Measurements from ENCODE around the gene TPSB2.
A peak's percentile ranks its signal among the peaks of the same experiment; 100 is the strongest.
"Not testable (repeated sequence)": the region's sequence is repeated elsewhere in the genome, so short reads cannot be mapped to it uniquely, and the experiment has no call there.

The TPSB2 gene

GRCh38 chr16:1199347-1200013 is 30.5 kb downstream of the TPSB2 start:
- DNase-seq, result no peak

DNA sequence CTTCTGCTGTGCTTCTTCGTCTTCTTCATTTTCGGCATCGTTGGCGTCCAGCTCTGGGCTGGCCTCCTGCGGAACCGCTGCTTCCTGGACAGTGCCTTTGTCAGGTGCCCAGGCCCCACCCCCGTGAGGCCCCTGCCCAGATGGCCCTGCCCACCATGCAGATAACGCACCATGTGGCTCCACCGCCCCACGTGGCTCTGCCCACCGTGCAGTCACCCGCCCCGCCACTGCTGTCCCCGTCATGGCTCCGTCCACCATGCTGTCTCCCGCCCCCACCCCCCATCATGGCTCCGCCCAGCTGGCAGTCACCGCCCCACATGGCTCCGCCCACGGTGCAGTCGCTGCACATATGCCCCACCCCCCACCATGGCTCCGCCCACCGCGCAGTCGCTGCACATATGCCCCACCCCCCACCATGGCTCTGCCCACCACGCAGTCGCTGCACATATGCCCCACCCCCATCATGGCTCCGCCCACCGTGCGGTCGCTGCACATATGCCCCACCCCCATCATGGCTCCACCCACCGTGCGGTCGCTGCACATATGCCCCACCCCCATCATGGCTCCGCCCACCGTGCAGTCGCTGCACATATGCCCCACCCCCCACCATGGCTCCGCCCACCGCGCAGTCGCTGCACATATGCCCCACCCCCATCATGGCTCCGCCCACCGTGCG is 31.2 kb downstream of the TPSB2 start:
- DNase-seq, result not testable (repeated sequence)

DNA sequence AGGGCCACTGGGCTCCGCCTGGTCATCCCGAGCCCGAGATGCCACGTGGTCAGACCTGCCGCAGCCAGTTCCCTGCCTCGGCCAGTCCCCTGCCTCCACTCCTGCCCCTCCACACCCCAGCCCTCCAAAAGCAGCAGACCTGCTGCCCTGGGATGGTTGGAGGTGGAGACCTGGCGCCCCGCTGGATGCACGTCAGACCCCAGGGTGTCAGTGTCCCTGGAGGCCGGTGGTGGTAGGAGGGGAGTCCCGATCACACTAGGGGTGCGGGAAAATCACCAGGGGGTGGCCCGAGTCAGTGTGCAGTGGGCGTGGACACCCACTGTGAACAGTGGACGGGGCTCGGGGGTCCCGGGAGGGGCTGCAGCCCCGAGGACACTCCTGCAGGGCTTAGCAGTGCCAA is 31.8 kb downstream of the TPSB2 start:
- DNase-seq, result no peak

DNA sequence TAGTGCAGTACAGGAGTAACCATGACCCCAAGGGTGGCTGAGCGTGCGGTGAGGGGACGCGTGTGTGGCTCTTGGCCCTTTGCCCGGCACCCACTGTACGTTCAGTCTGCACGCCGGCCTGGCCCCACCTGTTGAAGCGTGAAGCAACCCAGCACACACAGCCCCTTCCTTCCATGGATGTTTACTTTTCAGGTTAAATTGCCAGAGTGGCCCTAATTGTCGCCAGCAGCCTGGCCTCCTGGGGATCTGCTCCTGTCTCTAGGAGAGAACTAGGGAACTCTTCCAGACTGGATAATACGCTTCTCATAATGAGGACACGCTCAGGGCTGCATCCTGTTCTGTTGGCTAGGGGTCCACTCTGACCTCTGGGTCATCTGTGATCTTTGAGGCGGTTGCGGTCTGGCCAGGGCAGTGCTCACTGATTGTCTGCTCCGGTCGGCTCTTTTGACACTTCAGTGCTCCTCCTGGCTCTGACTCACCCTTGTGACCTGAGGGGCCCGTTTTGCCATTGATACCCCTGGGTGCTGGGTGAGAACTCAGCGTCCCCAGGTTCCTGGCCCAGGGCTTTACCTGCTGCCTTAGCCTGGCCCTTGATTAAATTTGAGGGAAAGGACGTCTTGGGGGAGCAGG is 32.6 kb downstream of the TPSB2 start:
- peak; percentile 67 for DNase-seq

GRCh38 chr16:1196494-1196893 is 33.5 kb downstream of the TPSB2 start:
- no peak for DNase-seq

GRCh38 chr16:1195393-1195666 is 34.7 kb downstream of the TPSB2 start:
- no peak for DNase-seq

- no peak for DNase-seq
Observed at GRCh38 chr16:1194665-1195392, 35.2 kb downstream of the TPSB2 start.

- DNase-seq, result no peak
Observed at GRCh38 chr16:1193825-1194581, 36.0 kb downstream of the TPSB2 start.

- DNase-seq, result peak; percentile 86
Observed at GRCh38 chr16:1193143-1193824, 36.7 kb downstream of the TPSB2 start.

GRCh38 chr16:1192384-1193073 is 37.5 kb downstream of the TPSB2 start:
- DNase-seq, result no peak

GRCh38 chr16:1190789-1191188 is 39.2 kb downstream of the TPSB2 start:
- not testable (repeated sequence) for DNase-seq

DNA sequence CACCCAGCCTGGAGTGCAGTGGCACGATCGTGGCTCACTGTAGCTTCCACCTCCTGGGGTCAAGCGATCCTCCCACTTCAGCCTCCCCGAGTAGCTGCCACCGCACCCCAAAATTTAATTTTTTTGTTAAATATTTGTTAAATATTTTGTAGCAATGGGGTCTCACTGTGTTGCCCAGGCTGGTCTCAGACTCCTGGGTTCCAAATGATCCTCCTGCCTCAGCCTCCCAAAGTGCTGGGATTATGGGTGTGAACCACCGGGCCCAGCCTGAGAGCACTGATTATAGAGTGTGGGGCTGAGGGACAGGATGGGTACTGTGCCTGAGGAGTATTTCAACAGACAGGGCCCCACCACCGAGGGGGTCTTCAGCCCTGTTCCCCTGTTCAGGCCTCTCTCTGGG is 40.5 kb downstream of the TPSB2 start:
- DNase-seq, result no peak

DNA sequence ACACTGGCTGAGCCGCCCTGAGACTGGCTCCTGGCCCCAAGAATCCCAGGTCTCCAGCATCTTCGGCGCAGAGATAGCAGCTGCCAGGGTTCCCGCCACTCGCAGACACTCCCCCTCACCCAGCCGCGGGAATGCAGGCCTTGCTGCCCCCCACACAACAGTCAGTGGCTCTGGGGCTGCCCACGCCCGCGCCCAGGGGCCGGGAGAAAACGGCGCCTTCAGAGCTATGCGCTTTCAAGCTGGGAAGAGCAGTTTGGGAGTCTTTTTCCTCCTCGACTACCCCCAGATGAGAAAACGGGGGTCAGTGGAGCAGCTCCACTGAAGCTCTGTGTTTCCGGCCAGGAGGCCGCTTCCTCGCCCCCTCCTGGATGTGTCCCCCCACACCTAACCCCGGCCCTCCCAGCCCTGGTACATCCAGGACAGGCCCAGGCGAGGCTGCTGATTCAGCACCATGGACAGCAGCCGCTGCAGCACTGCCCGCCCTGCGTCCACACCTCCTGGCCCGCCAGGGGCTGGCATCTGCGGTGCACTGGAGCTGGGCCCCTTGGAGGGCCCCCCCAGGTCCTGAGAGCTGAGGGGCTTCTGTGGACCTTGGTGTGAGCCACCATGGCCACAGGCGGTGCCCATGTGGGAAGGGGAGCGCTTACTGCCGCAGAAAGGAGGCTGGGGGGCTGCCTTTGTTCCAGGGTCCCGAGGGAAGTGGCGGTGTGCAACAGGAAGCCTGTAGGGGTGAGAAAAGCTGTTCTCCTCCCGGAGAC is 41.4 kb downstream of the TPSB2 start:
- no peak for DNase-seq

- not testable (repeated sequence) for DNase-seq
Observed at GRCh38 chr16:1185460-1186207, 44.4 kb downstream of the TPSB2 start.

- DNase-seq, result no peak
Observed at GRCh38 chr16:1184980-1185379, 45.0 kb downstream of the TPSB2 start.

GRCh38 chr16:1184156-1184868 is 45.7 kb downstream of the TPSB2 start:
- DNase-seq, result no peak

DNA sequence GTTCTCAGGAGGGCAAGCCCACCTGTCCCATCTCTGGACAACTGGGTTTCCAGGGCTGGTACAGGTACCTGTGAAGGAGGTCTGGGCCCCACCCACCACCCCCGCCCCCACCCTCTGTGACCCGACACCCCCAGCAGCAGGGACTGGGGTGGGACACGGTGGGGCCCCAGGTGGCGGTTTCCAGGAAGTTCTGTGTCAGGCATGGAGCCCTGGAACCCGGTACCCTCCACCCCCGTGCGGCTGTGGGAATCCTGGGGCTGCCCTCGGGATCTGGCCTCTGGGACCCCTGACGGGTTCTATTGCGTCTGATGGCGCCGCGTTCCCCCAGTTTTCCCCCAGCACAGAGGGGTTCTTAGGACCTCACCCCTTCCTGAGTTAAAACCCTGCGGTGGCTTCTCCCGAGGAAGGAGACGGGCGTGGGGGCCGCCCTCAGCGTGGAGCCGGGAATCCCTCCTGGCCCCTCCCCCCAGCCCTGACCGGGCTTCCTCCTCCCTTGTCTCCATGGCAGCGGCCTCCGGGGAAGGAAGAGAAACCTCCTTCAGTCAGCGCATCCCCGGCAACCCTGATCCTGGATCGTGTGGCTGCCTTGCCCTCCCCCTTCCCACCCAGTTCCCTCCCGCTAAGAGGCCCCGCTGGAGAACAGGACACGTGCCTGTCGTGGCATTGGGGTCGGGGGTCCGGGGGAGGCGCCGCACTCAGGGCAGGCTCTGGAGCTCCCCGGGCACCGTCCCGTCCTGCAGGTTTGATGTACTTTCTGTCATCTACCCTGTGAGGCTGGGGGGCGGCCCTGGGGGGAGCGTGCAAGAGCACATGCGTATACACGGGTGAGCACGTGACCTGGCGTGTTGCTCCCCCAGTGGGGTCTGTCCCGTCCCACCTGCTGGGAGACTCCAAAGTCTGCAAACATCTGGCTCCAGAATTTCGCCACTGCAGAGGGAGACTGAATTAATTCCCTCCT is 46.8 kb downstream of the TPSB2 start:
- peak; percentile 31 for DNase-seq

GRCh38 chr16:1182316-1182671 is 47.7 kb downstream of the TPSB2 start:
- DNase-seq, result no peak

Data from NCI-H1417 treated with DMSO at 0.1 percent for 48 hours (cell line).